Measurements from ENCODE around the gene CCNK.

- TF ChIP-seq, protein P1, sequence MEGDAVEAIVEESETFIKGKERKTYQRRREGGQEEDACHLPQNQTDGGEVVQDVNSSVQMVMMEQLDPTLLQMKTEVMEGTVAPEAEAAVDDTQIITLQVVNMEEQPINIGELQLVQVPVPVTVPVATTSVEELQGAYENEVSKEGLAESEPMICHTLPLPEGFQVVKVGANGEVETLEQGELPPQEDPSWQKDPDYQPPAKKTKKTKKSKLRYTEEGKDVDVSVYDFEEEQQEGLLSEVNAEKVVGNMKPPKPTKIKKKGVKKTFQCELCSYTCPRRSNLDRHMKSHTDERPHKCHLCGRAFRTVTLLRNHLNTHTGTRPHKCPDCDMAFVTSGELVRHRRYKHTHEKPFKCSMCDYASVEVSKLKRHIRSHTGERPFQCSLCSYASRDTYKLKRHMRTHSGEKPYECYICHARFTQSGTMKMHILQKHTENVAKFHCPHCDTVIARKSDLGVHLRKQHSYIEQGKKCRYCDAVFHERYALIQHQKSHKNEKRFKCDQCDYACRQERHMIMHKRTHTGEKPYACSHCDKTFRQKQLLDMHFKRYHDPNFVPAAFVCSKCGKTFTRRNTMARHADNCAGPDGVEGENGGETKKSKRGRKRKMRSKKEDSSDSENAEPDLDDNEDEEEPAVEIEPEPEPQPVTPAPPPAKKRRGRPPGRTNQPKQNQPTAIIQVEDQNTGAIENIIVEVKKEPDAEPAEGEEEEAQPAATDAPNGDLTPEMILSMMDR (IDR thresholded peaks at IDR 0.05): peak in 1 of 12 donors; percentile 6
- TF ChIP-seq POLR2A (IDR thresholded peaks at IDR 0.05): no peak
Measured at GRCh38 chr14:99552572-99553216, 71.5 kb downstream of the CCNK start.
